Endometrium (tissue), 2 donors: ENCODE data around the gene RPL36AL.

Experiments
- FAIRE-seq: peaks from 2 replicates; lab custom pipeline; 2012; peaks lifted over from hg19 to GRCh38; lab: Jason Lieb, UNC
- donor health status: control.
- donor health status: control.

The RPL36AL gene

GRCh38 chr14:49581209-49582112 is 39.0 kb downstream of the RPL36AL start:
- no peak for FAIRE-seq

- FAIRE-seq = no peak
Observed at GRCh38 chr14:49579841-49580240, 40.6 kb downstream of the RPL36AL start.

- FAIRE-seq = no peak
Observed at GRCh38 chr14:49578141-49578540, 42.3 kb downstream of the RPL36AL start.

GRCh38 chr14:49574038-49574437 is 46.4 kb downstream of the RPL36AL start:
- FAIRE-seq = no peak

- FAIRE-seq = no peak
Observed at GRCh38 chr14:49569281-49569680, 51.1 kb downstream of the RPL36AL start.
